GM21786 (cell line): ENCODE data around the gene TMEFF2.
A peak's percentile ranks its signal among the peaks of the same experiment; 100 is the strongest.

Experiments used
- ATAC-seq: cut with Tn5 transposase; IDR thresholded peaks from one replicate; pipeline ENCODE4 v1.9.1; 2021; ENCODE audit not compliant: unreplicated experiment

The TMEFF2 gene

DNA sequence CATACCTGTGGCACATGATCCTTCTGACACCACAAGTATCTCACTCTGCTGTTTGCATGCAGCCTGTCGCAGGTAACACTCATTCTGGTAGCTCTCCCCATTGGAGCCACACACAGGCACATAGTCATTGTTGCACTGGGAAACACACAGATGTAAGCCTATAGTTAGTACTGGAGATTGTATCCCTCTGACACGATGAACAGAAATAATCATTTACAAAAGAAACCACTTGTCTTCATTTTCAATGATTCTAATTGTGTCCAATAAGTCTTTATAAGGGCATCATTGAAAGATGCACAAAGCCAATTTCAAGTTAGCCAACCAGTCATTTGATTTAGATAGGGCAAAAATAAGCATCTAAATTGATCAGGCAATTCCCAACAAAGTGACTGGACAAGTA is 10.4 kb downstream of the TMEFF2 start:
- no peak for ATAC-seq

DNA sequence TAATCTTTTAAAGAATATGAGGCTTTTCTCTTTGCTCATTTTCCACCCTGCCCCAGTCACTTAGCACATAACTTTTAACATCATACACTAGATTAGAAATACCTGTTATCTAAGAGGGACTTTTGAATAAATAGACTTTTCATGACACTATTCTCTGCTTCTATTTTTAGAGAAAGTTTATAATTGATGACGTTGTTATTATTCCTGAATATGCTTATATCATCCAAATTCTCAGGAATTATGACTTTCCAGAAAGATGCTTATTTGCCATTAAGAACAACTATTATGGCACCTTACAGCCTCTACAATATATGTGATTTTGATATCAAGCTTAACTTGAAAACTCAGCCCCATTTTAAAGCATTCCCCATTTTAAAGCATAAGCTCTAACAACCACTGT is 11.4 kb downstream of the TMEFF2 start:
- ATAC-seq: no peak

- ATAC-seq: no peak
Observed at GRCh38 chr2:192166946-192167345, 27.8 kb downstream of the TMEFF2 start.

GRCh38 chr2:192165842-192166241 is 28.9 kb downstream of the TMEFF2 start:
- ATAC-seq: no peak

- ATAC-seq: peak; percentile 75
Observed at GRCh38 chr2:192162392-192163042, 32.2 kb downstream of the TMEFF2 start.

DNA sequence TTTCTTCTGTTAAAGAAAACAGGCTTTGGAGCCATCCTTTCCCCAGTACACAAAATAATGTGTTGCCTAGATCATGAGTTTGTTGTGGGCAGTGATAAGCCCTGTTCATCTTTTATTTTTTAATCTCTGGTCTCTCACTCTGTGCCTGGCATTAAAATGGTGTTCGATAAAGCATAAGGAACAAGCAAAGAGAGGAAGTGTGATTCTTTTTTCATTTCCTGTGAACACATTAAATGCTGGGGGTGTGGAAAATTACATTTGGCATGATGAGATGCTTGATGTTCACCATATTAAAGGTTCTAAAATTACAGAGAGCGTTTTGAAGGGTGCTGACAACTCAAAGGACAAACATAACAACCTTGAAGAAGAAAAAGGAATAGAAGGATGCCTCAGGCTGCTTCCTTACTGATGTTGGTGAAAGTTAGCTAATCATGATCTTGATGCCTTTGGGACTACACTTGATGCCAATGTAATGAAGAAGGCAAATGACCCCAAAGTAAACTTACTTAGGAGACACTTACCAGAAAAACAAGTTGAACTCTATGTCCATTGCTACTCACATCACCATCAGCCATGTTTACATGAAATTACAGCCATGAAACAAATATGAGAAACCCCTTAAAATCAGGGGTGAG is 33.0 kb downstream of the TMEFF2 start:
- ATAC-seq: no peak

DNA sequence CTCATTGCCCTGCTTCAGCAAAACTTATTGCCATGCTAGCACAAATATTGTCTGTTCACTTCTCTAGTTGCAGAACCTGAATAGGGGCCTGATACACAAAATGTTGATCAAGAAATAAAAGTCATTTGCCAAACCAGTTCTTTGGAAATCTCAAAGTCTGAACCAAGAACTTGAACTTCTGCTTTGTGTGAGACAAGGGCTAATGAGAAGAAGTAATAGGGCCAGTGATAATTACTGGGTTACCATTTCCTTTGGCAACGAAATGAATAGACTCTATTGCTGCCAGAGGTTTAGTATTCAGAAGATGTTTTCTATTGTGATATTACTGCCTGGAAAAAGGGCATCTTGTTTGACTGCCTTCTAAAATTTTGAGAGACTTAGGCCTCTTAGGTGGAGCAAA is 35.0 kb downstream of the TMEFF2 start:
- no peak for ATAC-seq

- no peak for ATAC-seq
Observed at GRCh38 chr2:192159208-192159607, 35.5 kb downstream of the TMEFF2 start.

DNA sequence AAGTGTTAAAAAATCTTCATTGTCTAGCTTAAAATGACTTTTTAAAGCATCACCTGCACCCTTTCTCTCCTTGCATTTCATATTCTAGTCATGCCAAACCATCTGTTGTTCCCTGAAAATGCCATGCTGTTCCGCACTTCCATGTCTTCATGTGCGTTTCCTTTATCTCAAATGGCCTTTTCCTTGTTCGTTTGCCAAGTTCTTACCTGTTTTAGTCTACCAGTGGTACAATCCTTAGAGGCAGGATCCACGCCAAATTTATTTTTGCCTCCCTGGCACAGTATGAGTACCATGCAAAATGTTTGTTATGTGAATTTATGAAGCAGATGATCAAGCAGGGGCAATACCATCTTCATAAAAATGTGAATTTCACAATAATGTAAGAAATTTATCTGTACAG is 37.0 kb downstream of the TMEFF2 start:
- no peak for ATAC-seq

DNA sequence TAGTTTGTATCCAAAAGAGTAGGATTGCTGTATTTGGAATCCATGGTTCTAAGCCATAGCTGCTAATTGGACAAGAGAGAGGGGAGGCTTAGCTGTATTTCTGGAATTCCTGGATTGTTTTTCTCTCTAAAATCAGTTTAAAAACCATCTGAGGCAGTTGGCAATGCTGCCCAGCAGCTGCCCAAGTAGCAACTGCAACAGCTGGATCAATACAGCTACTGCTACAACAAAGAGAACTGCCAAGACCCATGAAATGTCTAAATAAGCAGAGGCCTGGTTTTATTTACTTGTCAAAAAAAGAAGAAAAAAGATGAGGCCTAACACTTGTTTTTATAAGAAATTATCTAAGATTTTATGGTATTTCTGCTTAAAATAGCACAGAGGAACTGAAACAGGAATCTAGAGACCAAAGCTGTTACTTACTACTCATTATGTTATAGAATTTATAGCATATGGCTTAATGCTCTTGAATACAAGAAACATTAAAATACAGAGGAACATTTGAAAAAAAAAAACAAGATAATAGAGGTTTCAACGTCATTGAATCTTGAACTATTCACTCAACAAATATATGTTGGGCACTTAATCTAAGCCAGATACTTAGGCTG is 39.1 kb downstream of the TMEFF2 start:
- no peak for ATAC-seq

DNA sequence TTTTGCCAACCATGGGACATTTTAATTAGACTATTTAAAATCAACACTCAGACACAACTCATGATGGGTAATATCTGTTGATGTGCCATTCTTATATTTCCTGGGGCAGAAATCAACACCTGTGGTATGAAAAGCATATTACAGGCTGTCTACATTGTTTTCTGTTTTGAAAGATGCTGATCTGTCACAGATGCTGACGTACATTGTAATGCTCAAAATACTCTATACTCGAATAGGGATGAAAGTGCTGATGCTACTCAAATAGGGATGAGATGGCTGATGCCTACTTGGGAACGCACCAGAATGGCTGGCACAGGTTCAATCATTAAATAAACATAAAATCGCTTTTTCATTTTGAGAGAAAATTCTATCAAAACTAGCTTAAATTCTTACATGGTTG is 41.2 kb downstream of the TMEFF2 start:
- no peak for ATAC-seq

DNA sequence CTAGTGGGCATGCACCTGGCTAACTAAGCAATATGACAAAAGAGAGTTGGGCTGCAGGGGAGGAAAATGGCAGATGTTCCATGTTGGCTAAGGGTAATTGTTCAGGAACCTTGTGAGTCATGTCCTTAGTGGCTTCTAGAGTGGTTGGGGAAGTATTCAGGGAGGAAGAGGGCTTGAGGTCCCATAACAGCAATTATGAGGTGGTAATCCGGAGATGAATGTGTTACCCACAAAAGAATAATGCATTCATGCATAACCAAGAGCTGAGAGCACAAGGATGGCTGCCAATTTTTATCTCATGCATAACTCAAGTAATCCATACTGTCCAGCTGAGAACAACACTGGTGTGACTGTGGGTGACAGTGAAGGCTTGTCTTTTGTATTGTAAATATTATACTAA is 42.9 kb downstream of the TMEFF2 start:
- ATAC-seq: no peak

- ATAC-seq: no peak
Observed at GRCh38 chr2:192150166-192150565, 44.6 kb downstream of the TMEFF2 start.

DNA sequence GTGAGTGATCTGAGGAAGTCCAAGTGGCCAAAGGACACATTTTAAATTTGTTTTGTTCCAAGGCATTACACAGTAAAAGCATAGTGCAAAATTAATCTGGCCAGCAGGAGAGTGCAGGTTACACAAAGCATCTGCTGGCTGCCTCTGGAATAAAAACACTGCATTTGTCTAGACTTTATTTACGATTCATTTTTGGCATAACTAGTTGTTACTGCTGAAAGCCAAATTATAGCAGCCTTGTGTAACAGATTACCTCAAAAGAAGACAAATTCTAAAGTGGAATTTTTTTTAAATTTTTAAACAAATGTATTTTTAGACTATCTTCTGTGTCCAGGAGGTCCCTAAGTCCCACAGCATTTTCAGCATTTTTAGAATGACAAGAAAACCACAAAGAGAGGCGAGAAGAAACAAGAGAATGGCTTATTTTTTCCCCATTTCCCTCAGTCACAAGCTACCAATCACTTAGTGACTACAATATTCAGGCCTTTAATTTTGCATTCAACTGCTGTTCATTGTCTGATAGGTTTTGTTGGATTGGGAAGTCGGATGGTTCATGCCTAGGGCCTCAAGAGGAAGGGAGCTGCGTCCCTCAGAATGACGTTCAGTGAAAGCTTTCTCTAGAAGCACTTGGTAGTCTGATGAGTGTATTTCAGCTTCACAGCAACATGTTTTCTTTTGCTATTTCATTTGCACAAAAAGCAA is 46.0 kb downstream of the TMEFF2 start:
- no peak for ATAC-seq

GRCh38 chr2:192148241-192148619 is 46.5 kb downstream of the TMEFF2 start:
- ATAC-seq: no peak

DNA sequence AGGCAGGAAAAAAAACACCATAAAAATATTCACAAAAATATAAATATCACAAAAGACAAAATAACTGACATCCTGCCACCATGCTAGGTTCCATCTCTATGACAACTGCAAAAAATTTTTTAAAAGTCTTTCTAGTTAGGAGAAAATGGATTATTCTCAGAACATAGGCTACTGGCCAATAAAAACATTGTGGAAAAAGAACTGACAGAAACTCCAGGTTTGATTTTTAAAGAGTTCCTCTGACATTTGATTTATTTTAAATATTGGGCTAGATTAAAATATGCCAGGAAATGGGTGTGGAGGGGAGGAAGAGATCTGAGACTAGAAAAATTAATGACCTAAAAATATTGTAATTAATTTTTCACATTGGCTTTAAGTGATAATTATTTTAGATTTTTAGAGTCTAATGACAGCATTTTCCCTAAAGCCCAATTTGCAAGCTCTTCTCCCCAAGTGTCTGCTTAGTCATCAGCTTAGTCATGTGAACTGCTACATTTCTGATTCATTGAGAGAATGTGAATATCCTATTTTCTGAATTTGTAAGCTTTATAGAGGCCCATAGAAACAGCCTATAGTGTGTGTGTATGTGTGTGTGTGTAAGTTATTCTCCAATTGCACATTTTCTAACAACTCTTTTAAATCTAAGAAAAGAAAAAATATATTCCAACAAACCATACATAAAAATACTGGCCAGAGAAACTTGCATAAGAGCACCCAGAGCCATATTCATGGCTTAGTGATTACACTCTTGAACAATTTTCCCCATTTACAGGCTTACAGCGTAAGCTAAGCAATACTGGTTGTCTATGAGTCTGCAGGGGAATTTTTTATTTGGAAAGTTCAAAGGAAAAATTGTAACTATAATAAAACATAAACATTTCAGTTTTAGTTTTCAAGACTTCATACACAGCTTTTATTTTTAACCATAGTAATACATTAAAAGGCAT is 48.4 kb downstream of the TMEFF2 start:
- no peak for ATAC-seq

- ATAC-seq: no peak
Observed at GRCh38 chr2:192145496-192145895, 49.2 kb downstream of the TMEFF2 start.

GRCh38 chr2:192140236-192140839 is 54.4 kb downstream of the TMEFF2 start:
- ATAC-seq: no peak

- no peak for ATAC-seq
Observed at GRCh38 chr2:192139813-192140212, 54.9 kb downstream of the TMEFF2 start.

DNA sequence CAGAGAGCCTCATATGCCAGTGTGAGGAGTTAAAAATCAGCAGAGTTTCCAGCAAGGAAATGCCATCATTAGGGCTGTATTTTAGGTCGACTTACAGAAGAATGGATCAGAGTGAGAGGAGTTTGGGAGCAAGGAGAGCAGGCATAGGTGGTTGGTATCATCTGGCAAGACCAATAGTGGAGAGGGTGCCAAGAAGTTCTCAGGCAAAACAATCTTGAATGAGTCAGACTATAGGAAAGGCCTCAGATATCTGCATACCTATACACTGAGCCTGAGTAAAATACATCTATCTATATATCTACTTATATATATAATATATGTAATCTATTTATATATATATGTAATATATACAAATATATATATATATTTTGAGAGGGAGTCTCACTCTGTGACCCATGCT is 57.3 kb downstream of the TMEFF2 start:
- no peak for ATAC-seq
